ENCODE results near the gene ZNF680.
"Not testable (repeated sequence)": the region's sequence is repeated elsewhere in the genome, so short reads cannot be mapped to it uniquely, and the experiment has no call there.

ZNF680 gene

GRCh38 chr7:64562626-64563278 lies at the start of gene ZNF680:
TSS of gene ZNF680 (minus strand) at chr7:64563071. CDS start at chr7:64562954, 117 bp downstream.
- DNase-seq (ENCODE audit: low read depth in 4 of 4, low spot score in 1 of 4): peak; percentile 64 to 81 (median 72)

DNA sequence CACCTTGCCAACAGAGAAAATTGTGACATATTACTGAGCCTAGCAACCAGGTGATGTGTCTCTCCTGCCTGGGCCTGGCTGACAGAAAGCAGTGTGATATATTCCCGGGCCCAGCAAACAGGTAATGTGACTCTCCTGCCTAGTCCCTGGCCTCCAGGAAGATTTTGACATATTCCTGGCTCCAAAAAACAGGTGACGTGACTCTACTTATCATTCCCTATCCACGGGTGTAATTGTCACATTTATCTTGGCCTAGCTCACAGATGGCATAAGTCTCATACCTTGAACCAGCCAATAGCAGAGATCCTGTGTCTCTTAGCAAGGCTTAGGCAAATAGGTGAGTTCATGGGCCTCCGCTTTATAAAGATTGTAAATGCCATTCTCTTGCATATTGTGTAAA lies 49.6 kb upstream of the ZNF680 start:
- no peak for DNase-seq (ENCODE audit: low read depth in 4 of 4, low spot score in 1 of 4)

DNA sequence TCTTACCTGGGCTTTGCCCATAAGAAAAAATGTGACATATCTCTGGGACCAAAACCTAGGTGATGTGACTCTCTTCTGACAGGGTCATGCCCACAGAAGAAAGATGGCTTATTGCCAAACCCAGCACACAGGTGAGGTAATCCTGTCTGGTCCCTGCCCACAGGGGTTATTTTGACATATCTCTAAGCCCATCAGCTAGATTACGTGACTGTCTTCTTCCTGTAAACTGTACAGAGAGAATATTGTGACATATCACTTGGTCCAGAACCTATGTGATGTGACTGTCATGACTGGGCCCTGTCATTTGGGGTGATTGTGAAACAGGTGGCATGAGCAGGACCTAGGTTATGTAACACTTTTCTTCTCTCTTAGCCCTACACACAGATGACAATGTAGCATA lies 48.8 kb upstream of the ZNF680 start:
- DNase-seq (ENCODE audit: low read depth in 4 of 4, low spot score in 1 of 4): no peak

DNA sequence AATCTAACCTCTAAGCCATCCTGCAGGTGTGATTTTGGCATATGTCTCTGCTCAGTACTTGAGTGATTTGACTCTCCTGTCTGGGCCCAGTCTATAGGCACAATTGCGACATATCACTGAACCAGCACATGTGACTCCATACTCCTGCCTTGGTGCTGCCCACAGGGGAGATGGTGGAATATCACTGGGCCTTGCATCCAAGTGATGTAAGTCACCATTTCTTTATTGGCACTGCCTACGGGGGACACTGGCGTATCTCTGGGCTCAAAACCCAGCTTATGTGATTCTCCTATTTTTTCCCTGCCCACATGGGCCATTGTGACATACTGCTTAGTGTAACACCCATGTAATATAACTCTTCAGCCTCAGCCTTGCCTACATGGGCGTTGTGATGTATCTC lies 48.1 kb upstream of the ZNF680 start:
- DNase-seq (ENCODE audit: low read depth in 4 of 4, low spot score in 1 of 4): no peak

DNA sequence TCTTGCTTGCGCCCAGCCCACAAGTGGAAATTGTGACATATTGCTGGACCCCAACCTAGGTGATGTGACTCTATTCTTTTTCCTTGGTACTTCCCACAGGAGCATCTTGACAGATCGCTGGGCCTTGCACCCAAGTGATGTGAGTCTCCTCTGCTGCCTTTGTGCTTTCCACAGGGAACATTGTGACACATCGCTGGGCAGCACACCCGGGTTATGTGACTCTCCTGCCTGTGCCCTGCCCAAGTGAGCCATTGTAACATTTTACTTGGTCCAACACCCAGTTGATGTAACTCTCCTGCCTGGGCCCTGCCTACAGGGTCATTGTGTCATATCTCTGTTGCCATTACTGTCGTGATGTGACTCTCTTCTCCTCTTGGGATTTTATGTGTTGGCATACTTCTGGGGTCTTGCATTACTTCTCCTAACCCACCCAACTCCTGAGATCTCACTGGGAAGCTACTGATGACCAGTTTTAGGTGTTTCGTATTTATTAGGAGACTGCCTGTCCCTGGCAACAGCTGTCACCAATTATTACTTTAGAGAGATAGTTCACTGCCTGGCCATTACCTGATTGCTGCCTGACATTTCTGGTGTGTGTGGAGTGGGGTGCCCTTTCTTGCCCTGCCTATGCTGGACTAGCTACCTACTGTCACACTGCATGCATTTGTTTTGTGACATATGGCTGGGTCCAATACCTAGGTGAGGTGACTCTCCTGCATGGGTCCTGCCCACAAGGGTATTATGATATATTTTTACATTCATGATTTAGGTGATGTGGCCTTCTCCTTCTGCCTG lies 45.4 kb upstream of the ZNF680 start:
- no peak for DNase-seq (ENCODE audit: low read depth in 4 of 4, low spot score in 1 of 4)

DNA sequence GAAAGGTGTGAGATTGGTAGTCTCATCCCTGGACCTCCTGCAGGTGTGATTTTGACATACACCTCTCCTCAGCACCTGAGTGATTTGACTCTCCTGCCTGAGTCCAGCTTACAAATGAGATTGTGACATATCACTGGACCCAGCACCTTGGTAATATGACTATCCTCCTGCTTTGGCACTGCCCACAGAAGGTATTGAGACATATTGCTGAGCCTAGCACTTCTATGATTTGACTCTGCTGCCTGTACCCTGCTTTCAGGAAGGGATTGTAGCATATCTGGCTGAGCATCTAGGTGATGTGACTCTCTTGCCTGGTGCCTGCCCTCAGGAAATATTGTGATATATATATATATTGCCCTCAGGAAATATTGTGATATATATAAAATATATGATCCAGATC lies 43.5 kb upstream of the ZNF680 start:
- no peak for DNase-seq (ENCODE audit: low read depth in 4 of 4, low spot score in 1 of 4)

DNA sequence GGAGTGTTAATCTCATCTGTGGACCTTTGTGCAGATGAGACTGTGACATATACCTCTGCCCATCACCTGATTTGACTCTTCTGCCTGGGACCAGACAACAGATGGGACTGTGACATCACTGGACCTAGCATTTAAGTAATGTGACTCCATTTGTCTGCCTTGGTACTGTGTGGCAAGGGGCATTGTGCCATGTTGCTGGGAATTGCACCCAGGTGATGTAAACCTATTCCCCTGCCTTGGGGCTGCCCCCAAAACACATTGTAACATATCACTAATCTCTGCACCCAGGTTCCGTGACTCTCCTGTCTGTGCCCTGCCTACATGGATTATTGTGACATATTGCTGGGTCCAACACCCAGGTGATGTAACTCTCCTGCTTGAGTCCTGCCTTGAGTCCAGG lies 40.4 kb upstream of the ZNF680 start:
- DNase-seq (ENCODE audit: low read depth in 4 of 4, low spot score in 1 of 4): no peak

DNA sequence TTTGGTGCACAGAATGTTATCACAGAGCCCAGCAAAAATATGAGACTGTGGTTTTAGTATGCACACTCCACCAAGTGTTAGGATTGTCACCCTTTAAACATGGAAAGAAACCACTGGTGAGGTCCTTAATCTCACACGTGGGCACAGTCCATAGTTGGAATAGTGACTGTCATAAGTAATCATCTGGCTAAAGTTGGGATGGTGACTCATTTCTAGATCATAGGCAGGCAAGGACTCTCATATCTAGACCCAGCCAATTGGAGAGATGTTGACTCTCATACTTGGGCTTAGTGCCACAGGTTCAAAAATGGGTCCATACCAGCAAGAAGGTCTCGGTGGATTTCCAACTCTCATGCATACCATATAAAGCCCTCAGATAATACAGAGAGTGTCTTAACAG lies 39.6 kb upstream of the ZNF680 start:
- no peak for DNase-seq (ENCODE audit: low read depth in 4 of 4, low spot score in 1 of 4)

- DNase-seq (ENCODE audit: low read depth in 4 of 4, low spot score in 1 of 4): no peak
Measured at GRCh38 chr7:64602086-64602485, 39.2 kb upstream of the ZNF680 start.

DNA sequence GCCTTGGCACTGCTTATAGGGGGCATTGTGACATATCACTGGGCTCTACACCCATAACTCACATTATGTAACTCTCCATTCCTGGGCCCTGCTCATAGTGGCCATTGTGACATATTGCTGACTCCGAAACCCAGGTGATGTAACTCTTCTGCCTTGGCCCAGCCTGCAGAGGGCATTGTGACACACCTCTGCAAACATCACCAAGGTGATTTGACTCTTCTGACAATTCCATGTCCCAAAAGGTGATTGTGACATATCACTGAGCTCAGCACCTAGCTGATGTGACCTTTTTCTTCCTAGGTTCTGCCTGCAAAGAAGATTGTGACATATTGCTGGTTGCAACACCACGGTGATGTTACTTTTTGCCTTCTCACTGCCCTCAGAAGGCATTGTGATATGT lies 36.5 kb upstream of the ZNF680 start:
- no peak for DNase-seq (ENCODE audit: low read depth in 4 of 4, low spot score in 1 of 4)

DNA sequence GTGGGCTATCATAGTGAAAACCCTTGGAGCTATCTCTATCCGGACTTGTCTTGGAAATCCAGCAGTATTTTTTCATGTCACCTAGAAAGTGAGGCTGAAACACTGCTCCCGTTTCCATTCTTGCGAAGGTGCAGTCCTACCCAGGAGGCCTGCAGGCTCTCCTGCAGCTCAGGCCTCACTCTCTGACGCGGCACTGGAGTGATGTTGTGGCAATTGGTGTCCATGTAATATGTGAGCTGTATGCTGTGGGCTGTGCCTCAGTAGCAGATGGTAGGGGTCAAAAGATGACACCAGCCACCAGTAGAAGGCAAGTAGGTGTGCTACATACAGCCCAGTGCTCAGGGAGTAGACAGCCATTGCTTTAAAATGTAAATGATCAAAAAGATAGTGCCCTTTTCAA lies 28.1 kb upstream of the ZNF680 start:
- DNase-seq (ENCODE audit: low read depth in 4 of 4, low spot score in 1 of 4): no peak

DNA sequence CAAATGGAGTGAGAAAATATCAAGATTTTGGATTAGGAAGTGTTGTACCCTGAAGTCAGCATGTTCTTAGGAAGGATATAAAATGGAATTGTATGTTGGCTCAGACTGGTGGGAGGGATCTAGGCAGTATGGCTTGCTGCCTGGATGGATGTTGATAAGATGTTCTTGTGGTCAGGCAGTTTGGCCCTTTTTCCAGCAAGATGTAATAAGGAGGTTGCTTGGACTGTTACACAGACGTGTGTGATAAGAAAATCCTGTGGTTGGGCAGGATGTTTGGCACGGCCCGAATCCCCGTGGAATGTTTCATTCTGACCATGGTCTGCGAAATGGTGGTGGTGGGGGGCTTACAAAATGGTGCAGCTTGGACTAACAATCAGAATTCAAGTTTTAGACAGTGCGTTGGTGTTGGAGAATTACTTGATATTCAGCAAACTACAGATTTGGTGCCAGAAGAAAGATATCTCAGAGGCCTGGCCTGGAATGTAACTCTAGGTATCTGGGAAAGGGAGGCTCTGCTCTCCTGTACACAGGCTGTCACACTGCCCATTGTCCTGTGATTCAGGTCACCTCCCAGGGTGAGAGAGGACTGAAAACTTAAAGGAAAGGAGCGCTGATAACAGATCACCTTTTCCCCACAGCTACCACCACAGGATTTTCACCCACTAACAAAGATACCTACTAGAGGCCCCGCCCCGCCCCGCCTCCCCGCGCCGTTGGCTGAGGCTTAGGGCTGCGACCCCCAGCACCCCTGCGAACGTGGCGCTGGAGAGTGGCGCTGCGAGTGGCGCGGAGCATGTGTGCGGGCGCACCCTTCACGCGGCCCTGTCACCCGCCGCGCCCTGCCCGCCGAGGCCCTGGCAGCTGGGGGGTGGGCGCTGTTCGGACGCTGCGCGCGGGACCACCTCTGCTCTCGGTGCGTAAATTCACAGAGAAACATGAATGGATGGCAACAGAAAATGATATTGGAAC lies 19.3 kb upstream of the ZNF680 start:
- no peak for DNase-seq (ENCODE audit: low read depth in 4 of 4, low spot score in 1 of 4)

GRCh38 chr7:64581391-64581790 lies 18.5 kb upstream of the ZNF680 start:
- no peak for DNase-seq (ENCODE audit: low read depth in 4 of 4, low spot score in 1 of 4)

DNA sequence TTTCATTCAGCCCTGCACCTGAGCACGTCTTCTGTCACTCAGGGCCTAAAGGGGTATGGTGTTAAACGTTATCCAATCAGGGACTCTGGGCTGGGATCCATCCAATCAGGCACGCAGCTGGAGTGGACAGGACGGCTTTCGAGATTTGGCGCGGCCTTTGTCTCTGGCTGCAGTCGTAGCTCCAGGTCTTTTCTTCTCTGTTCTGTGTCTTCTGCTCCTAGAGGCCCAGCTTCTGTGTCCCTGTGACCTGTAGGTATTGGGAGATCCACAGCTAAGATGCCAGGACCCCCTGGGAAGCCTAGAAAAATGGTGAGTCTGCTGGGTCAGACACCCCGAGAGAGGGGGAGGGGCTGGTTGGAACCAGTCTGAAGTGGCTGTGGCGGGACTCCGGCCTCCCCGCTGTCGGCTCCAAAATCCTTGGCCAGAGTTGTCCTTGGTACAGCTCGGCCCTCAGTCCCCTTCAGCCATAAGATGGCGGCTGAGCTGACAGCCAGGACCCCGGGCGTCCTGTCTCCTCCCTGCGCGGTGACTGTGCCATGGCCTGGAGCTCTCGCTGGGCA lies 11.7 kb upstream of the ZNF680 start:
- DNase-seq (ENCODE audit: low read depth in 4 of 4, low spot score in 1 of 4): no peak

- DNase-seq (ENCODE audit: low read depth in 4 of 4, low spot score in 1 of 4): not testable (repeated sequence)
Measured at GRCh38 chr7:64570284-64570605, 7.4 kb upstream of the ZNF680 start.

DNA sequence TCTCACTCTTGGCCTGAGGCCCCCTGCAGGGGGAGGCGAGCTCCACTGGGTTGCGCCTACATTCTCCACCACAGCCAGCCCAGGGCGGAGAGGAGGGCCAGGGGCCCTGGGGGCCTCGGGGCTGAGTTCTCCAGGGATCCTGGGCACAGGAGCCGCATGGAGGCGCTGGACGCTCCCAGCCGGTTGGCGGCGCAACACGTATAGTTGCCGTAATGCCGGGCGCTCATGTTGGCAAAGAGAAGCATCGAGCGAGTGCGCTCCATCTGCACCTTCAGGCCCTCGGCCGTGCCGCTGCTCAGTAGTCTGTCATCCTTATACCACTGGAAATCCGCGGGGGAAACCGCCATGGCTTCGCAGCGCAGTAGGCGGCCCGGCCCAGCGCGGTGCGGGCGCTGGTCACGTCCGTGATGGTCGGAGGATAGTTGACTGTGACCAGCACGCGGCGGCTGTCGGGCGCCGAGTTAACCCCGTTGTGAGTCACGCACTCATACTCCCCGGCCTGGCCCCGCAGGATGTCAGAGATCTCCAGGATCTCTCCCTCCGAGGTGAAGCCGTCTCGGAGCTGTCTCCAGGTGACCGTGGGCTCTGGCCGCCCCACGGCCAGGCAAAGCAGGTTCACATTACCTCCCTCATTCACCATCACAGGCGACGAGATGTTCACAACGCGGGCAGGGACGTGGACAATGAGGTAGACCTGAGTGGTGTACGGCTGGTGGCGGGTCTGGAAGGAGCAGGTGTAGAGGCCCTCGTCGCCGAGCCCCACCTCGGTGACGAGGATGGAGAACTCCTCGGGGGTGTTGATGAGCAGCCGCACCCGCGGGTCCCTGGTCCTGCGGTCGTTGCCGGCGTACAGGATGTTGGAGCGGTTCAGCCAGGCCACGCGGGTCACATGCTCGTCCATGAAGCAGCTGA lies 6.8 kb upstream of the ZNF680 start:
- peak in 3 of 4 experiments; percentile 7 to 12 (median 9) for DNase-seq (ENCODE audit: low read depth in 4 of 4, low spot score in 1 of 4)

DNA sequence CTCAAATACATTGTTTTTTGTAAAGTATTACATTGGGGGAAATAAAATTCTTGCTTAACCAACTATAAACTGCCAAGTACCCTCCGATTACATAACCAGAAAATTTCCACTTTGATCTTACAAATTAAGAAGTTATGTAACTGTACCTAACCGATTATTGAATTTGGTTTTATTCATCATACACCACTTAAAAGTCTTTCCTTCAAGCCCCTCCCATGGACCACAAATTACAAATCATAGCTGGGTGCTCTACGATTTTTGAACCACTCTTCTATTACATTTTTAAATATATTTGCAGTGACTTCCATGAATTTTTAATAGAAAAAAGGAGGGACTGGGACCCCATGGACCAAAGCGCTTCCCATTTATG lies 630 bp downstream of the ZNF680 start:
- DNase-seq (ENCODE audit: low read depth in 4 of 4, low spot score in 1 of 4): no peak

DNA sequence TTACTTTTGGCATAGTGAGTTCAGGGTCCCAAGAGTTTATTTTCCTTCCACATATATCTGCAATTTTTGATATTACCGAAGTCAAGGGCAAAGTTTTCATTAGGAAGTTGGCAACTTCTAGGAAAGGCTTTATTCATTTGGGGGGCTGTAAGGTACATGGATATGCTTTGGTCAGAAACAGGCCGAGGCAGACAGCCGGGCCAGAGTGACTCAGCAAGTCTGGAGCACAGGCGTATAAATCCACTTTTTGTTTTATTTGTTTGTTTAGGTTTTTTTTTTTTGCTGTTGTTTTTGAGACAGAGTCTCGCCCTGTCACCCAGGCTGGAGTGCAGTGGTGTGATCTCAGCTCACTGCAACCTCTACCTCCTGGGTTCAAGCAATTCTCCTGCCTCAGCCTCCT lies 3.7 kb downstream of the ZNF680 start:
- no peak for DNase-seq (ENCODE audit: low read depth in 4 of 4, low spot score in 1 of 4)

- DNase-seq (ENCODE audit: low read depth in 4 of 4, low spot score in 1 of 4): no peak
Measured at GRCh38 chr7:64558781-64559180, 4.1 kb downstream of the ZNF680 start.

GRCh38 chr7:64558323-64558705 lies 4.6 kb downstream of the ZNF680 start:
- no peak for DNase-seq (ENCODE audit: low read depth in 4 of 4, low spot score in 1 of 4)

Measured in stimulated activated CD4-positive, alpha-beta T cell treated with anti-CD3 and anti-CD28 coated beads, Interleukin-1b, Interleukin-23, amount 100 ng/mL, for 24 hours (primary cell).